ENCODE results near the gene CLEC18A. TPM values are rescaled to one million over a fixed set of nuclear protein-coding genes. Genes with fewer than 3 reads are reported as not detected.

Gene CLEC18A
- total and polyA plus RNA-seq, 2 donors (not counting 1 experiment from before 2014, with no cell fraction given): 0.07 to 0.33 TPM

Other genes starting within 250 kb of the CLEC18A start
- 494 and 779 TPM in 2 replicates for gene NQO1, start 224.8 kb upstream of the CLEC18A start, total RNA-seq
- 583 and 732 TPM in 2 replicates for gene NQO1, start 224.8 kb upstream of the CLEC18A start, polyA plus RNA-seq
- 25.1 and 28.0 TPM in 2 replicates for gene NOB1, start 196.4 kb upstream of the CLEC18A start, total RNA-seq
- 45.0 and 64.4 TPM in 2 replicates for gene NOB1, start 196.4 kb upstream of the CLEC18A start, polyA plus RNA-seq
- 11.3 and 16.3 TPM in 2 replicates for gene WWP2, start 189.0 kb upstream of the CLEC18A start, total RNA-seq
- gene WWP2, start 189.0 kb upstream of the CLEC18A start, polyA plus RNA-seq: 16.5 and 28.5 TPM in 2 replicates
- 16.5 and 22.3 TPM in 2 replicates for gene PDPR, start 163.0 kb downstream of the CLEC18A start, total RNA-seq
- gene PDPR, start 163.0 kb downstream of the CLEC18A start, polyA plus RNA-seq: 18.2 and 29.0 TPM in 2 replicates
- gene CLEC18C, start 222.5 kb downstream of the CLEC18A start, total RNA-seq: under 0.01 and 0.17 TPM in 2 replicates
- gene CLEC18C, start 222.5 kb downstream of the CLEC18A start, polyA plus RNA-seq: 0.01 TPM in 1 of 2 replicates, not detected in the other